Coronary artery (tissue), 2 donors: ENCODE results near the gene CDH23.

Experiments used
- DNase-seq: peaks from one replicate; pipeline ENCODE4 v3.0.0-alpha.2; 2017; ENCODE audit warnings: low spot score
- H3K27ac ChIP-seq, 2 donors: fragments of 200-600 bp; sonication (generic); one replicate each; pipeline ENCODE4 v1.5.1; 2016 to 2019
- H3K4me3 ChIP-seq: fragments of 200-600 bp; sonication (generic); 2 replicates; pipeline ENCODE4 v1.5.1; 2016; ENCODE audit warnings: mild to moderate bottlenecking, moderate library complexity
- CTCF ChIP-seq: fragments of 200-600 bp; sonication (generic); IDR thresholded peaks from one replicate; pipeline ENCODE4 v1.5.1; 2019; ENCODE audit warnings: antibody characterized with exemption

Gene CDH23

GRCh38 chr10:71777213-71777985 lies 380.7 kb downstream of the CDH23 start:
- H3K27ac ChIP-seq: no peak overlapping the region
- DNase-seq: no peak
- H3K4me3 ChIP-seq: no peak overlapping the region
- no peak for TF ChIP-seq CTCF

- Histone ChIP-seq H3K27ac (no peak overlapping the region), H3K4me3 (no peak overlapping the region)
- no peak for DNase-seq
- TF ChIP-seq CTCF: no peak
Measured at GRCh38 chr10:71778071-71778825, 381.5 kb downstream of the CDH23 start.

- no peak for DNase-seq
Measured at GRCh38 chr10:71779641-71780040, 382.9 kb downstream of the CDH23 start.

GRCh38 chr10:71780156-71780555 lies 383.4 kb downstream of the CDH23 start:
- no peak overlapping the region for H3K27ac ChIP-seq
- no peak for DNase-seq
- TF ChIP-seq CTCF: no peak
- H3K4me3 ChIP-seq: no peak overlapping the region

More at GRCh38 chr10:71779641-71780040, 382.9 kb downstream of the CDH23 start:
- Histone ChIP-seq H3K27ac (no peak overlapping the region), H3K4me3 (no peak overlapping the region)
- TF ChIP-seq CTCF: no peak

- Histone ChIP-seq H3K4me3 (no peak overlapping the region), H3K27ac (no peak overlapping the region)
- no peak for DNase-seq
- no peak for TF ChIP-seq CTCF
Measured at GRCh38 chr10:71780719-71781118, 384.0 kb downstream of the CDH23 start.

GRCh38 chr10:71782221-71782916 lies 385.6 kb downstream of the CDH23 start:
- Histone ChIP-seq H3K4me3 (no peak overlapping the region), H3K27ac (no peak overlapping the region)
- no peak for DNase-seq
- TF ChIP-seq CTCF: no peak
